B cell (primary cell): ENCODE results near the gene PRR35. TPM values are rescaled to one million over a fixed set of nuclear protein-coding genes. Genes with fewer than 3 reads are reported as not detected.

Experiments used
- ATAC-seq: fragments of 200-7000 bp; cut with Tn5 transposase; one replicate; pipeline ENCODE4 v1.10.0; 2021; ENCODE audit warnings: low read depth, mild to moderate bottlenecking, moderate number of reproducible peaks, moderate library complexity
- CTCF ChIA-PET: fragments of 350-600 bp; sonication (Branson Sonifier 250); formaldehyde crosslinking; loops from one replicate; lab custom pipeline; 2021; ENCODE audit warnings: antibody characterized with exemption, inconsistent platforms; lab: Charles Lee
- POLR2A ChIA-PET: fragments of 350-600 bp; sonication (Branson Sonifier 250); formaldehyde crosslinking; loops from one replicate; lab custom pipeline; 2021; ENCODE audit warnings: antibody characterized with exemption; lab: Charles Lee
- DNase-seq: peaks from one replicate; pipeline ENCODE4 v3.0.0; 2013
- H2AFZ ChIP-seq: 2 replicates; pipeline ENCODE4 v1.6.1; 2012; ENCODE audit warnings: mild to moderate bottlenecking, low read depth, low read length; ENCODE audit not compliant: insufficient read depth, poor library complexity, severe bottlenecking
- H3K27ac ChIP-seq, 2 donors: 1 replicate in 1 of 2; 2 replicates in 1 of 2; pipeline ENCODE4 v1.5.1; 2012 to 2013; ENCODE audit warnings: low read length in 2 of 2, mild to moderate bottlenecking in 2 of 2, moderate library complexity in 1 of 2
- H3K27me3 ChIP-seq, 4 experiments: fragments of 200-600 bp in 1 of 4; sonication (generic) in 1 of 4; replicated peaks in 1 of 4; 1 replicate in 2 of 4; 2 replicates in 2 of 4; pipeline versions ENCODE4 v1.6.1 to v1.7.0; 2013 to 2016; ENCODE audit warnings: low read length in 3 of 4, mild to moderate bottlenecking in 2 of 4, mixed read lengths in 1 of 4, moderate library complexity in 1 of 4; ENCODE audit not compliant: insufficient read depth in 4 of 4, control insufficient read depth in 3 of 4; ENCODE audit errors: control extremely low read depth in 1 of 4
- H3K36me3 ChIP-seq, 2 experiments: replicated peaks in 1 of 2; 1 replicate in 1 of 2; 2 replicates in 1 of 2; pipeline versions ENCODE4 v1.6.1 to v1.7.1; 2013; ENCODE audit warnings: low read length in 1 of 2; ENCODE audit not compliant: insufficient read depth in 2 of 2, control insufficient read depth in 1 of 2; ENCODE audit errors: control extremely low read depth in 1 of 2, extremely low read depth in 1 of 2
- H3K4me1 ChIP-seq, 2 donors: fragments of 200-600 bp in 1 of 2; sonication (generic) in 1 of 2; 1 replicate in 1 of 2; 2 replicates in 1 of 2; pipeline versions ENCODE4 v1.5.1 to v1.6.1; 2013 to 2017; ENCODE audit warnings: low read length in 2 of 2; ENCODE audit not compliant: control insufficient read depth in 2 of 2, insufficient read depth in 2 of 2
- H3K4me2 ChIP-seq: replicated peaks from 2 replicates; pipeline ENCODE3; 2012; ENCODE audit warnings: mild to moderate bottlenecking, low read depth, low read length; ENCODE audit not compliant: poor library complexity, severe bottlenecking
- H3K4me3 ChIP-seq, 5 experiments: fragments of 200-600 bp in 1 of 5; sonication (generic) in 1 of 5; 1 replicate in 3 of 5; 2 replicates in 2 of 5; pipeline versions ENCODE4 v1.5.1 to v1.7.0; 2011 to 2016; ENCODE audit warnings: low read length in 4 of 5, mild to moderate bottlenecking in 4 of 5, low read depth in 2 of 5, control low read depth in 1 of 5, moderate library complexity in 1 of 5; ENCODE audit not compliant: insufficient read depth in 1 of 5; ENCODE audit errors: control extremely low read depth in 1 of 5, extremely low read depth in 1 of 5
- H3K79me2 ChIP-seq: fragments of 200-600 bp; sonication (generic); one replicate; pipeline ENCODE4 v1.6.0; 2016; ENCODE audit warnings: low read length; ENCODE audit not compliant: control insufficient read depth, insufficient read depth
- H3K9ac ChIP-seq: fragments of 200-600 bp; sonication (generic); 2 replicates; pipeline ENCODE4 v1.6.1; 2017; ENCODE audit warnings: mild to moderate bottlenecking, low read length, moderate library complexity
- H3K9me3 ChIP-seq, 3 donors: one replicate each; pipeline versions ENCODE4 v1.6.1 to v1.7.1; 2013; ENCODE audit warnings: low read length in 2 of 3; ENCODE audit not compliant: control insufficient read depth in 2 of 3, insufficient read depth in 1 of 3; ENCODE audit errors: control extremely low read depth in 1 of 3
- H4K20me1 ChIP-seq: 2 replicates; pipeline ENCODE4 v1.6.0; 2012; ENCODE audit warnings: mild to moderate bottlenecking, low read length; ENCODE audit not compliant: insufficient read depth, control insufficient read depth, poor library complexity, severe bottlenecking
- H3K27ac Mint-ChIP-seq: one replicate; pipeline ENCODE4 v1.8.0; 2021; ENCODE audit warnings: mixed read lengths
- H3K27me3 Mint-ChIP-seq: one replicate; pipeline ENCODE4 v1.8.0; 2021; ENCODE audit warnings: mixed read lengths
- H3K4me1 Mint-ChIP-seq: one replicate; pipeline ENCODE4 v1.8.0; 2021; ENCODE audit warnings: mixed read lengths
- H3K4me3 Mint-ChIP-seq: one replicate; pipeline ENCODE4 v1.8.0; 2021; ENCODE audit warnings: mixed read lengths
- H3K9me3 Mint-ChIP-seq: one replicate; pipeline ENCODE4 v1.8.0; 2022; ENCODE audit warnings: mixed read lengths; ENCODE audit not compliant: insufficient read depth
- CTCF ChIP-seq: fragments of 200-600 bp; IDR thresholded peaks from one replicate; pipeline ENCODE4 v1.8.0; 2022; ENCODE audit warnings: antibody characterized with exemption, mild to moderate bottlenecking
- EZH2 ChIP-seq: IDR thresholded peaks from 2 replicates; pipeline ENCODE4 v1.6.1; 2012; ENCODE audit warnings: borderline replicate concordance, low read depth, mild to moderate bottlenecking, moderate library complexity, low read length; ENCODE audit not compliant: insufficient read depth, poor library complexity, severe bottlenecking
- WGBS: methylation state at CpG from one replicate; pipeline ENCODE4 v1.1.5; 2013; ENCODE audit warnings: missing lambda C conversion rate; ENCODE audit not compliant: insufficient coverage; 5-methylcytosine and 5-hydroxymethylcytosine counted together
- intact Hi-C: fragments of 100-400 bp; cut with micrococcal nuclease; formaldehyde crosslinking; loops from one replicate; pipeline ENCODE4 v1.10.0; 2022
- polyA plus RNA-seq: library from polyadenylated mRNA; depleted of rRNA; stranded (reverse); fragments of >200 nt; gene quantifications from 2 replicates; pipeline ENCODE4 v1.2.3, GENCODE V29; 2012
- total RNA-seq, 2 donors: library from RNA; stranded (reverse); fragments of 120-200 nt in 1 of 2; gene quantifications; 1 replicate in 1 of 2; 2 replicates in 1 of 2; pipeline versions ENCODE4 v1.2.3 to v1.2.4, GENCODE V29; 2013 to 2022

The PRR35 gene
- total and polyA plus RNA-seq, 2 donors (not counting 1 experiment from before 2014, with no cell fraction given) = not detected

GRCh38 chr16:608019-608418, 47.8 kb downstream of the PRR35 start:
- Histone ChIP-seq H3K36me3 (no peaks in the 10 kb centered on the region), H4K20me1 (peaks cover 45% of the 10 kb centered on the region), H3K27ac (no peak overlapping the region), H3K9me3 (peaks cover 0 to 19% (median 10%) of the 10 kb centered on the region in 3 donors), H3K4me3 (no peak overlapping the region), H3K4me1 (no peaks in the 10 kb centered on the region), H3K9ac (no peak overlapping the region), H3K79me2 (peaks cover 78% of the 10 kb centered on the region), H3K4me2 (no peak overlapping the region), H2AFZ (no peak overlapping the region), H3K27me3 (no peaks in the 10 kb centered on the region)
- intact Hi-C loops = no loop called here
- DNase-seq (no peak), ATAC-seq (no peak)
- ChIA-PET POLR2A (interaction anchor here (0.7 kb wide), 1 partner anchor 1220 kb away, joined by 5 read pairs; no protein-coding TSS in a partner anchor), CTCF (no interaction called here)
- Mint-ChIP-seq H3K9me3 (no peaks in the 10 kb centered on the region), H3K27me3 (no peaks in the 10 kb centered on the region), H3K4me1 (peaks cover 8% of the 10 kb centered on the region), H3K4me3 (no peak overlapping the region), H3K27ac (no peak overlapping the region)
- 83% methylated on average over 5 of the region's 10 CpGs for WGBS
- TF ChIP-seq EZH2 = no peak
- TF ChIP-seq CTCF = no peak

DNA sequence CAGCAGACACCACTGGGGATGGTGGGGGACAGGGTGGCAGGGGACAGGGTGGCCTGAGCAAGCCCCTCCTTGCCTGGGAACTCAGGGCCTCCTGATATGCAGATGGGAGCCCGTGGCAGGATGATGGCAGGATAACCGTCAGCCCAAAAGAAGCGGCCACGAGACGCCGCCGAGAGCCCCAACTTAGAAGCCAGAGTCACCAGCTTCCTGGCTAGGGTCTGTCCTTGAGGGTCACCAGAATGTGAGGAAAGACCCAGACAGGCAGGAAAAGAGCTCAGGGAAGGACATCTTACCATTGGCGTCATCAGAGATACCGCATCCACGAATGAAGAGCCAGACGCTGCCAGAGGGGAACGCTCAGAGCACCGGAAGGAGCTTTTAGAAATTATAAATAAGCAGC, 49.1 kb downstream of the PRR35 start:
- Mint-ChIP-seq H3K4me3 (no peak overlapping the region), H3K27ac (no peak overlapping the region), H3K27me3 (no peaks in the 10 kb centered on the region), H3K9me3 (no peaks in the 10 kb centered on the region), H3K4me1 (peaks cover 8% of the 10 kb centered on the region)
- Histone ChIP-seq H3K4me3 (no peak overlapping the region), H3K79me2 (peaks cover 66% of the 10 kb centered on the region), H3K4me2 (no peak overlapping the region), H3K9me3 (peaks cover 0 to 19% (median 10%) of the 10 kb centered on the region in 3 donors), H3K9ac (no peak overlapping the region), H3K4me1 (no peaks in the 10 kb centered on the region), H4K20me1 (peaks cover 45% of the 10 kb centered on the region), H3K27me3 (no peaks in the 10 kb centered on the region), H2AFZ (no peak overlapping the region), H3K27ac (no peak overlapping the region), H3K36me3 (no peaks in the 10 kb centered on the region)
- ChIA-PET POLR2A (no interaction called here), CTCF (interaction anchor here (1.0 to 1.6 kb wide), 2 partner anchors 8 to 27 kb away, joined by 3 to 4 read pairs; partner anchors contain the start of gene METTL26)
- ATAC-seq = no peak
- intact Hi-C loops = no loop called here
- no peak for TF ChIP-seq CTCF
- no peak for TF ChIP-seq EZH2
- DNase-seq = no peak
- 95% methylated on average over 11 of the region's 13 CpGs for WGBS
